ENCODE data around the gene AIM2.

- TF ChIP-seq ZNF274 (IDR thresholded peaks at IDR 0.05; ENCODE audit: low read depth, low read length) (no peak), SUZ12 (IDR thresholded peaks at IDR 0.05; ENCODE audit: extremely low read depth, insufficient read depth, insufficient read length) (no peak)
Observed at GRCh38 chr1:159091607-159092031, 15.1 kb upstream of the AIM2 start.

Measured in NT2/D1 (cell line).